ENCODE measurements around the gene RFX3. TPM values are rescaled to one million over a fixed set of nuclear protein-coding genes. Genes with fewer than 3 reads are reported as not detected.

Gene RFX3
- total RNA-seq, 1 donor from 2014 or later = 12.1 TPM

- H3K9me3 ChIP-seq (ENCODE audit: insufficient read depth, low read depth, low read length) = no peaks in the 10 kb centered on the region
- TF ChIP-seq EZH2 (IDR thresholded peaks at IDR 0.05; ENCODE audit: insufficient read depth, low read length) = no peak
- no peak for TF ChIP-seq CTCF (IDR thresholded peaks at IDR 0.05; ENCODE audit: insufficient read depth, low read depth, low read length)
- no peak overlapping the region for H3K4me2 ChIP-seq (ENCODE audit: low read length)
- Mint-ChIP-seq H3K36me3 (ENCODE audit: low read depth, unreplicated experiment) (peaks cover 9% of the 10 kb centered on the region), H3K4me3 (ENCODE audit: unreplicated experiment) (no peak overlapping the region), H3K4me1 (ENCODE audit: low read depth, unreplicated experiment) (peaks cover 2% of the 10 kb centered on the region), H3K27me3 (ENCODE audit: low read depth, unreplicated experiment) (no peaks in the 10 kb centered on the region), H3K27ac (ENCODE audit: unreplicated experiment) (no peak overlapping the region), H3K9me3 (ENCODE audit: unreplicated experiment) (no peaks in the 10 kb centered on the region)
- DNase-seq (ENCODE audit: low read depth) (no peak), FAIRE-seq (no peak)
- no peak overlapping the region for H2AFZ ChIP-seq (ENCODE audit: low read depth, low read length)
- H4K20me1 ChIP-seq (ENCODE audit: insufficient read depth, low read length) = no peaks in the 10 kb centered on the region
- no peak overlapping the region for H3K27ac ChIP-seq (ENCODE audit: low read depth, low read length)
- no peaks in the 10 kb centered on the region for H3K27me3 ChIP-seq (ENCODE audit: insufficient read depth, low read length)
- H3K9ac ChIP-seq (ENCODE audit: low read length) = no peak overlapping the region
- H3K4me3 ChIP-seq (ENCODE audit: insufficient read depth, low read depth, low read length) = no peak overlapping the region
- no peaks in the 10 kb centered on the region for H3K4me1 ChIP-seq (ENCODE audit: insufficient read depth, low read length)
- H3K79me2 ChIP-seq (ENCODE audit: insufficient read depth, low read length) = no peaks in the 10 kb centered on the region
- H3K36me3 ChIP-seq (ENCODE audit: insufficient read depth, low read length) = no peaks in the 10 kb centered on the region
Measured at GRCh38 chr9:3256571-3257330, 269.1 kb downstream of the RFX3 start.

- Histone ChIP-seq H2AFZ (ENCODE audit: low read depth, low read length) (no peak overlapping the region), H3K4me2 (ENCODE audit: low read length) (no peak overlapping the region), H3K27ac (ENCODE audit: low read depth, low read length) (no peak overlapping the region), H3K4me3 (ENCODE audit: insufficient read depth, low read depth, low read length) (no peak overlapping the region), H3K9me3 (ENCODE audit: insufficient read depth, low read depth, low read length) (no peaks in the 10 kb centered on the region), H3K79me2 (ENCODE audit: insufficient read depth, low read length) (no peaks in the 10 kb centered on the region), H3K27me3 (ENCODE audit: insufficient read depth, low read length) (no peaks in the 10 kb centered on the region), H3K36me3 (ENCODE audit: insufficient read depth, low read length) (no peaks in the 10 kb centered on the region), H3K4me1 (ENCODE audit: insufficient read depth, low read length) (no peaks in the 10 kb centered on the region), H3K9ac (ENCODE audit: low read length) (no peak overlapping the region), H4K20me1 (ENCODE audit: insufficient read depth, low read length) (no peaks in the 10 kb centered on the region)
- TF ChIP-seq CTCF (IDR thresholded peaks at IDR 0.05; ENCODE audit: insufficient read depth, low read depth, low read length) (no peak), EZH2 (IDR thresholded peaks at IDR 0.05; ENCODE audit: insufficient read depth, low read length) (no peak)
- H3K36me3 Mint-ChIP-seq (ENCODE audit: low read depth, unreplicated experiment) = peaks cover 5% of the 10 kb centered on the region
- no peaks in the 10 kb centered on the region for H3K9me3 Mint-ChIP-seq (ENCODE audit: unreplicated experiment)
- H3K4me3 Mint-ChIP-seq (ENCODE audit: unreplicated experiment) = no peak overlapping the region
- H3K27me3 Mint-ChIP-seq (ENCODE audit: low read depth, unreplicated experiment) = no peaks in the 10 kb centered on the region
- FAIRE-seq = no peak
- no peak overlapping the region for H3K27ac Mint-ChIP-seq (ENCODE audit: unreplicated experiment)
- H3K4me1 Mint-ChIP-seq (ENCODE audit: low read depth, unreplicated experiment) = peaks cover 2% of the 10 kb centered on the region
- DNase-seq (ENCODE audit: low read depth) = no peak
Measured at GRCh38 chr9:3251309-3251708, 274.5 kb downstream of the RFX3 start.

DNA sequence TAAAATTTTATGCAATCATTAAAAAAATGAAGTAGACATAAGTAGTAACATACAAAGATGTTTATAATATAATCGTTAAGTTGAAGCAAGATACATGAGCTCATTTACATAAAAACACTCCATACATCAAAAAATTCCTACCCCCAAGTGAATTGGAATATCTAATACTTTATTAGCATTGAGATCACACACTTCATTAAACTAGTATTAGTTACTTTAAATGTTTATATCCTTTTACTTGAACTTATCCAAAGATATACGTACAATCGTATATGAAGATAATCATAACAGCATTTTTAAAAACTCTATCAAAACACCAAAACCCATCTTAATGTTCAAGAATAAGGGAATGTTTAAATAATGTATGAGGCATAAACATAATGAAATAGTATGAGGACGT lies 275.1 kb downstream of the RFX3 start:
- FAIRE-seq (no peak), DNase-seq (ENCODE audit: low read depth) (no peak)
- no peak overlapping the region for H3K27ac ChIP-seq (ENCODE audit: low read depth, low read length)
- no peak overlapping the region for H3K4me3 Mint-ChIP-seq (ENCODE audit: unreplicated experiment)
- no peaks in the 10 kb centered on the region for H3K36me3 ChIP-seq (ENCODE audit: insufficient read depth, low read length)
- no peak overlapping the region for H3K4me3 ChIP-seq (ENCODE audit: insufficient read depth, low read depth, low read length)
- H3K4me2 ChIP-seq (ENCODE audit: low read length) = no peak overlapping the region
- no peaks in the 10 kb centered on the region for H3K27me3 ChIP-seq (ENCODE audit: insufficient read depth, low read length)
- H3K27me3 Mint-ChIP-seq (ENCODE audit: low read depth, unreplicated experiment) = no peaks in the 10 kb centered on the region
- H3K36me3 Mint-ChIP-seq (ENCODE audit: low read depth, unreplicated experiment) = peaks cover 5% of the 10 kb centered on the region
- H4K20me1 ChIP-seq (ENCODE audit: insufficient read depth, low read length) = no peaks in the 10 kb centered on the region
- H3K9me3 Mint-ChIP-seq (ENCODE audit: unreplicated experiment) = no peaks in the 10 kb centered on the region
- no peaks in the 10 kb centered on the region for H3K79me2 ChIP-seq (ENCODE audit: insufficient read depth, low read length)
- peaks cover 2% of the 10 kb centered on the region for H3K4me1 Mint-ChIP-seq (ENCODE audit: low read depth, unreplicated experiment)
- no peak for TF ChIP-seq EZH2 (IDR thresholded peaks at IDR 0.05; ENCODE audit: insufficient read depth, low read length)
- TF ChIP-seq CTCF (IDR thresholded peaks at IDR 0.05; ENCODE audit: insufficient read depth, low read depth, low read length) = no peak
- no peaks in the 10 kb centered on the region for H3K9me3 ChIP-seq (ENCODE audit: insufficient read depth, low read depth, low read length)
- no peak overlapping the region for H3K27ac Mint-ChIP-seq (ENCODE audit: unreplicated experiment)
- H3K4me1 ChIP-seq (ENCODE audit: insufficient read depth, low read length) = no peaks in the 10 kb centered on the region
- no peak overlapping the region for H3K9ac ChIP-seq (ENCODE audit: low read length)
- no peak overlapping the region for H2AFZ ChIP-seq (ENCODE audit: low read depth, low read length)

Measured in astrocyte (in vitro differentiated cells and primary cell).